GM19043 (cell line): ENCODE data around the gene MTF2.
"Not testable (repeated sequence)": the region's sequence is repeated elsewhere in the genome, so short reads cannot be mapped to it uniquely, and the experiment has no call there.

Experiments
- ATAC-seq: cut with Tn5 transposase; IDR thresholded peaks from one replicate; pipeline ENCODE4 v1.9.1; 2021; ENCODE audit warnings: low read depth; ENCODE audit not compliant: unreplicated experiment

The MTF2 gene

GRCh38 chr1:93078986-93079654 is at the start of gene MTF2:
Gene MTF2, plus strand, starts transcription at chr1:93079283. Its CDS starts 244 bp downstream, at chr1:93079527.
- peak; percentile 64 for ATAC-seq

GRCh38 chr1:93029317-93029716 is 49.8 kb upstream of the MTF2 start:
- ATAC-seq, result no peak

- ATAC-seq, result not testable (repeated sequence)
These were observed 48.9 kb upstream of the MTF2 start for GRCh38 chr1:93030191-93030590.

GRCh38 chr1:93031711-93032110 is 47.4 kb upstream of the MTF2 start:
- ATAC-seq, result no peak

GRCh38 chr1:93033029-93033428 is 46.1 kb upstream of the MTF2 start:
- no peak for ATAC-seq

GRCh38 chr1:93033785-93034184 is 45.3 kb upstream of the MTF2 start:
- ATAC-seq, result peak; percentile 81

- ATAC-seq, result no peak
These were observed 44.7 kb upstream of the MTF2 start for GRCh38 chr1:93034397-93034796.

- ATAC-seq, result no peak
These were observed 42.4 kb upstream of the MTF2 start for GRCh38 chr1:93036672-93037071.

- ATAC-seq, result peak; percentile 84
These were observed 36.7 kb upstream of the MTF2 start for GRCh38 chr1:93042187-93043056.

GRCh38 chr1:93043057-93043557 is 36.0 kb upstream of the MTF2 start:
- ATAC-seq, result no peak

GRCh38 chr1:93047618-93048017 is 31.5 kb upstream of the MTF2 start:
- ATAC-seq, result no peak

GRCh38 chr1:93051961-93052360 is 27.1 kb upstream of the MTF2 start:
- no peak for ATAC-seq

- ATAC-seq, result no peak
These were observed 22.9 kb upstream of the MTF2 start for GRCh38 chr1:93056214-93056613.

- ATAC-seq, result no peak
These were observed 22.4 kb upstream of the MTF2 start for GRCh38 chr1:93056649-93057048.

- ATAC-seq, result peak; percentile 70
These were observed 16.9 kb upstream of the MTF2 start for GRCh38 chr1:93061895-93062792.

- no peak for ATAC-seq
These were observed 2.8 kb upstream of the MTF2 start for GRCh38 chr1:93076268-93076667.

GRCh38 chr1:93078203-93078602 is 880 bp upstream of the MTF2 start:
- no peak for ATAC-seq

GRCh38 chr1:93078638-93078985 is 471 bp upstream of the MTF2 start:
- ATAC-seq, result no peak

GRCh38 chr1:93079685-93080141 is 630 bp downstream of the MTF2 start:
- ATAC-seq, result no peak

- peak; percentile 66 for ATAC-seq
These were observed 1.2 kb downstream of the MTF2 start for GRCh38 chr1:93080179-93080823.
